Fibroblast of skin of left biceps (primary cell): ENCODE measurements around the gene KPNB1.
"Not testable (repeated sequence)": the region's sequence is repeated elsewhere in the genome, so short reads cannot be mapped to it uniquely, and the experiment has no call there.

Experiments
- DNase-seq, 2 experiments: peaks; one replicate each; pipeline ENCODE4 v3.0.0-alpha.2; 2013; ENCODE audit warnings: low read depth in 2 of 2

KPNB1 gene

DNA sequence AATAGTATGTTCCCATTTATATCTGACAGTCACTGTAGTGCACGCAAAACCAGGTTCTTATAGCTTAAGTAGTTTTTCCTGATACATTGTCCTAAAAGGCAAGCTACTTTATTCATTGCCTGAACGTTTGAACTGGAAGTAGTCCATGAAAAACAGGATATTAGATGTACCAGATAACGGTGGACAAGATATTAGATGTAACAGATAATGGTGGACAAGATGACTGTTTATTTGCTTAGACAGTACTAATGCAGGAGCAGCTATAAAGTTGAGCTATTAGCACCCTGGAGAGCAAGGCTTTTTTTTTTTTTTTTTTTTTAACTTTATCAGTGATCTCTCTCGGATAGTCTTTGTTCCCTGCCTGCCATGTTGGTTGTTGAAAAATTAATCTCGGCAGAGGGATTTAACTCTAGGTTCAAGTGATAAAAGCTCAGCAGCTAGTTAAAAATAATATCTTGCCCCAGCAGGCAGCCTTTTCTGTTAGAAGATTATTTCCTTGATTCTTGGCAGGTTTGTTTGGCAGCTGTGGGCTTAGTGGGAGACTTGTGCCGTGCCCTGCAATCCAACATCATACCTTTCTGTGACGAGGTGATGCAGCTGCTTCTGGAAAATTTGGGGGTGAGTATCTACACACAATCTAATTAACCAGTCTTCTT, 26.9 kb downstream of the KPNB1 start:
- no peak for DNase-seq

GRCh38 chr17:47678196-47678595, 28.5 kb downstream of the KPNB1 start:
- no peak for DNase-seq

DNA sequence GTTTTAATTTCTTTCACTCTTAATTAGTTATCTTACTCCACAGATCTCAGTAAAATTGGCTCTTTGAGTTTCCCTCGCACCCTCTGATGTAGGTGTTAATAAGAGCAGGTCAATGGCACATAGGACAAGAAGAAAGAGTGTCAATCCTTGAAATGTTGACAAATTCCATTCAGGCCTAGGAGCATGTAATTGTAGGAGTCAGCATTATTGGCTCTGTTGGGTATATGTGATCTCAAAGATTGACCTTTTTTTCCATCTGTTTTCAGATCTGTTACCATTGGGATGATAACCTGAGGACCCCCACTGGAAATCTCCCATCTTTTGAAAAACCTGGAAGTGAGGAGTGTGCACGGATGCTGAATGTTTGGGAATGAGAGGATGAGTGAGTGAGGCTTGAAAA, 32.4 kb downstream of the KPNB1 start:
- DNase-seq: no peak

DNA sequence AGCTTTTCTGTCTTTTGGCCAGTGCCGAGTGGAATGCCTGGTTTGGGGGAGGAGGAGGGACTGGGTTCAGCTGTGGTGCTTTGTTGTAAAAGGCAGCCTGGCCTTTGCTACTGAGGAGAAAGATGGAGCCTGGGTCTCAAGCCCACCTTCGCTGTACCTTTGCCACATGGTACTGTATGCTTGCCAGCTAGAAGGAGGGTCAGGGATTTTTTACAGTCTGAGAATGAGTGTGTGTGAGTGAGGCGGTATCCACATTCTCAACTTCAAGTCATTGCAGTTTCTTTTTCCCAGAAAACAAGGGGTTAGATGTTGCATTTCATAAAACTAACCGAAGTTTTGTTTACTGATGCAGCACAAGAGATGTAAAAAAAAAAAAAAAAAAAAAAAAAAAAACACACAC, 33.0 kb downstream of the KPNB1 start:
- DNase-seq: not testable (repeated sequence)

GRCh38 chr17:47684025-47684424, 34.3 kb downstream of the KPNB1 start:
- no peak for DNase-seq

- no peak for DNase-seq
Measured at GRCh38 chr17:47684535-47685193, 34.9 kb downstream of the KPNB1 start.

- DNase-seq: no peak
Measured at GRCh38 chr17:47685556-47686275, 36.0 kb downstream of the KPNB1 start.

- DNase-seq: no peak
Measured at GRCh38 chr17:47686276-47686635, 36.5 kb downstream of the KPNB1 start.

DNA sequence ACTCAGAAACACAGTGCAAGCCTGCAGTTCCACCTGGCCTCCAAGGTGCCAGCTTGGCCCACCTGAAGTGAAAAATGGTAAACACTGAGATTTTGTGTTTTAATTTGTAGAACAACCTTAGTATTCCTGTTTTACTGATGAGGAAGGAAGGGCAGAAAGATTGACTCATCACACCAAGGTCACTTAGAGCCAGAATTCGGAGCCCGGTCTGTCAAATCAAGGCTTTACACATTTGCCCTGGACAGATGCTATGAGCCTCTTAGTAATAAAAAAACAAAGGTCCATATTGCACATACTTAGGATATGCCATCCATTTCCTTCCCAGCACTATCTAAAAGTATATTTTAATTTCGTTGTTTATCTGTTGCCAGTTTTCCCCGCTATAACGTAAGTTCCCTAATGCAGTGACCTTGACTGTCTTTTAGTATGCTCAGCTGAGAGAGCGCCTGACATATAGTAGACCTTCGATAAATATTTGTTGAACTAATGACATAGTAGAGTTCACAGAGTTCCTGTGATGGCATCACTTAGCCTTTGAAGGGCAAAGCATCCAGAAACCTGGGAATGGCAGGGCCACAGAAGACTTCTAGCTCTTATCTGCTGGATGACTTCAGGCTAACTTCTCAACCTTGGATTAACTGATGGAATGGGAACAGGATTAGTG, 37.1 kb downstream of the KPNB1 start:
- no peak for DNase-seq

DNA sequence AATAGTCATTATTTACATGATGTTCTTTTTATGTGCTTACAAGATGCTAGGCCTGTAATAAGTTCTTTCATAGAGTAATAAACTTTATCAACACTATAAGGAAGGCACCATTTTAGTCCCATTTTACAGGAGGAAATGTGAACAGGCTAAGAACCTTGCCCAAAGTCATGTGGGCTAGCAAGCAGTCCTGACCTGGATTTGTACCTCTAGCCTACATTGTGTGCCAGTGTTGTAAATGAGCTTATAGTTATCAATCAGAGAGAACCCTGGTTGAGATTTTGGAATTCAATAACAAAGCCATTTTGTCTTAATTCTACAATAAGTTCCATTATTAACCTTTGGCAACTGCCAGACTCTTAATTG, 37.6 kb downstream of the KPNB1 start:
- no peak for DNase-seq

DNA sequence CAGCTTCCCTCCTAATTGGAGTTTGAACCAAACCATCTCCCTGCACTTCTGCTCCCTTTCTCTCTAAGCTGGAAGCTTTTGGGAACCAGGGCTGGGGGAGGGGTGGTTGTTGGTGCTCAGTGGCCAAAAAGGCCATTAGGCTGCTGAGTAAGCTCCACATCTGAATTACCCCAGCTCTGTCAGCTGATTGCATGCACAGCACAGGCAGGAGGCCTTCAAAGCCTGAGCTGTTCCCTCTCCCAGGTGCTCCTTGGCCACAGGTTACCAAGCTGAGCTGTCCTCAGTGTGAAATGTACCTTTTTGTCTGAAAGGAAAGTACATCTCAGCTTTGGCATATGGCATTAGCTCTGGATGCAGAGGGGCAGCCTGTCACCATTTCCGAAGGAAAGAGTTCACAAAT, 38.0 kb downstream of the KPNB1 start:
- no peak for DNase-seq

- DNase-seq: no peak
Measured at GRCh38 chr17:47690121-47690520, 40.4 kb downstream of the KPNB1 start.

DNA sequence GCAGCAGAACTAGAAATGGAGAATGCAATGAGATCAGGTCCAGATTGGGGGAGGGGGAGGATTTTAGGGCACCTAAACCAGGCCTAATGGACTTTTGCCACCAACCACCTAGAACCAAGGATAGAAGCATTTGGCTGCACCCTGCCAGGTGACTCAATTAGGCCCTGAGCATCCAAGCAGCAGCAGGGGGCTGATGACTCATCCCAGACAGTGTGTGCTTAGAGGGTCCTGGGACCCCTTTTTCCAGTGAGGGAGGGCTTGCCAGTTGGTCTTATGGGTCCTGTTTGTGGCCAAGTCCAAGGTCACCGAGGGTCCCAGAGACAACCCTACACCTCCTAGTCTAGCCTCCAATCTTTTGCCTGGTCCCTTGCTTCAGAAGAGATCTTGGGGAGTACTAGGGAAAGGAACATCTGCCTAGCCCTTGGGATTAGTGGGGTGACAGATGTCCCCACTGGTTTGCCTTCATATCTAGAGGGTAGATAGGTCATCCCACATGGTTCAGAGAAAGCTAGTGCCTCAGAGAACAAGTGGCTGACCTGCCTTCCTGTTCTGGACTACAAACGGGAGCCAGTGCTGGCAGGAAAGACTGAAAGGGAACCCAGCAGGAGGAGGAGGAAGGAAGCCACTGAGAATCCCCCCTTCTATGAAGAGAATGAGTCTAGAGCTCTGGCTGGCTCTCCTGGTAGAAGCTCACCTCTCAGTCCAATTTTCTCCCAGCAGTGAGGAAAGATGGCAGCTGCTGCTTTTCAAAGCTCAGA, 42.6 kb downstream of the KPNB1 start:
- no peak for DNase-seq

DNA sequence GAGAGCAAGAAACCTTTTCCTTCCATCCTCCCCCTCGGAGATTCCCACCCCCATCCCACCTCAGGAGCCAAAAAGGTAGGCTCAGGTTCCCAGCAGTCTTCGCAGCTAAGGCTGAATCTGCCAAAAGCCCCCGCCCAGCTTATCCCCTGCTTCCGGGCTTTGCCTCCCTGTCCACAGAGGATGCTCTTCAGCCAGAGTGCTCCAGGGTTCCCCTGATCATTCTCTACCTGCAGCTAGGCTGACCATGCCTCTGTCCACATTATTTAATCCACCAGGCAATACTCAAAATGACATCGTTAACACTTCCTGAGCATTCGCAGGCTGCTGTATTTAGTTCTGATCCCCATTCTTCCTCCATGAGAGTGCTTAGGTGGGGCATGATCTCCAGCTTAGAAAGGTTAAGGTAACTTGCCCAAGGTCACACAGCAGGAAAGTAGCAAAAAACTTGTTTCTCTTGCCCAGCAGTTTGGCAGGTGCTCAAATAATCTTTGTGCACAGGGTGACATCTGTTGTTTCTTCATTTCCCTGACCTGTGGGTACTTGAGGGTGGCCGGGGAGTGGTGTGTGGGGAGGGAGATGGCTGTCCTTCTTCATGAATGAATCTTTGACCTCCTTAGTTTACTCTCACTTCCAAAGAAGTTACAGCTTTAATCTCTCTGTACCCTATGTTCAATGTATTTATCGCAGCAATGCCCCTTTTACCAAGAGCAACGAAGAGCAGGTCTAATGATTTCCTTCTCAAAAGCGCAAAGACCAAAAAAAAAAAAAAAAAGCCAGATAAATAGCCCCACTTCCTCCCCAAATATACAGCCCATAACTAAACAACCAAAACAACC, 43.4 kb downstream of the KPNB1 start:
- no peak for DNase-seq

DNA sequence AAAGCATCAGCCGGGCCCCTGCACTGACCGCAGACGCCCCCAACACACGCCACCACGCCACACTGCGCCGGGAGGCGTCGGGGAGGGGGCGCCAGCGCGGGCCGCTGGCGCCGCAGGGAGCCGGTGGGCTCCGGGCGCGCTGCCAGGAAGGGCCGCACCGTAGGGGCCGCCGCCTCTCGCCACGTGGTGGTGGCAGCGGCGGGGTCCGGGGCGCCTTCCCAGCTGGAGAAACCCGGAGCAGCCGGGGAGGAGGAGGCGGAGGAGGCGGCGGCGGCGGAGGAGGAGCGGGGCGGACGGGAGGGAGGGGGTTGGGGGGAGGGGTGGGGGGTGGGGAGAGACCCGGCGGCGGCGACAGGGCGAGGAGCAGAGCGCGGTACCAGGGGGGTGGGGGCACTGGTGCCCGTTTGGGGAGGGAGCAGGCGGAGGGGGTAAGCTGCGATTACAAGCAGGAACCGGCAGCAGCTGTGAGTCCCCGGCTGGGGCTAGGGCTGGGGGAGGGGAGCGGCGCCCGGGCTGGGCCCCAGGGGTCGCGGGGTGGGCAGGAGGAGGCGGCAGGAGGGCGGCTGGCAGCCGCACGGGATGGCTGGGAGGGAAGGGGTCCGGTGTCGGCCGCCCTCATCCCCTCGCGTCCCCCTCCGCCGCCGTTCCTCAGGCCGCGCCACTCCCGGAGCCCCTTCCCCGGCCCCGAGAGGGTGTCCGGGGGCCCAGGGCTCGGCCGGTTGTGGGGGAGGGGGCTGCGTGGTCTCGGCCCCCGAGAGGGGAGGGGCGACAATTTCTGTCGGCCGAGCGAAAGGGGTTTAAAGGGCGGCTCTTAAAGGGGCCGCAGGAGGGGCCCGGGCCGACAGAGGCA, 44.2 kb downstream of the KPNB1 start, which contains the start of gene TBKBP1:
TSS of gene TBKBP1 (plus strand) at position 431 of the 850 bp plus-strand sequence. CDS start 1,952 bp downstream, outside the sequence.
- peak in 1 of 2 experiments; percentile 47 for DNase-seq

GRCh38 chr17:47694581-47695428, 45.1 kb downstream of the KPNB1 start:
- no peak for DNase-seq

- no peak for DNase-seq
Measured at GRCh38 chr17:47695429-47696376, 46.0 kb downstream of the KPNB1 start.
